ENCODE results near the gene KATNB1. TPM values are rescaled to one million over a fixed set of nuclear protein-coding genes. Genes with fewer than 3 reads are reported as not detected.

KATNB1 gene
- total RNA-seq, 1 experiment from 2014 or later = 8.1 TPM

DNA sequence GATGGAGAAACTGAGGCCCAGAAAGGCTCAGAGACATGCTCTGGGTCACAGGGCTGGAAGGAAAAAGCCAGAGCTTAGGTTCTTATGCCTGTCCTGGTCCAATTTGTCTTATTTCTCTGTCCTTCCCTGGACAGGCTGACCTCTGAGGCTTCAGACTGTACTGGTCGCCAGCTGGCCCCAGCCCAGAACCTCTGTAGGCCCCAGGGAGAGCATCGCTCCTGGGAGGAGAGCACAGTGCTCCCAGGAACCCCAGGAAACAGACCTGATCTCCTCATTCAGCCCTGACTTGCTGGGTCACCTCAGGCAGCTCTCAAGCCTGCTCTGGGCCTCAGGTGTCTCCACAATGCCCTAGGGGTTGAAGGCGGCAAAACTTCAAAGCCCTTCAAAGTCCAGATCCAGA is 36.1 kb upstream of the KATNB1 start:
- H3K9me3 ChIP-seq (ENCODE audit: control insufficient read depth, insufficient read depth, low read depth, low read length) = no peaks in the 10 kb centered on the region
- H3K4me1 ChIP-seq (ENCODE audit: control insufficient read depth, insufficient read depth, low read length) = no peaks in the 10 kb centered on the region
- H3K36me3 ChIP-seq (ENCODE audit: control insufficient read depth, insufficient read depth, low read length) = no peaks in the 10 kb centered on the region
- no peaks in the 10 kb centered on the region for H3K27me3 ChIP-seq (ENCODE audit: control insufficient read depth, insufficient read depth, low read length)
- H3K4me3 ChIP-seq (ENCODE audit: low read depth in 2 of 2, low read length in 2 of 2) = no peak overlapping the region
- ChIA-PET POLR2A (no interaction called here), CTCF (no interaction called here)
- BruUV-seq (replicated peaks) = no TSS peak
- TF ChIP-seq TCF7L2 (IDR thresholded peaks at IDR 0.05; ENCODE audit: low read depth, low read length) (no peak), CTCF (IDR thresholded peaks at IDR 0.05) (no peak), POLR2AphosphoS5 (IDR thresholded peaks at IDR 0.05; ENCODE audit: low read depth, low read length) (no peak), SIN3A (IDR thresholded peaks at IDR 0.05; ENCODE audit: borderline replicate concordance, insufficient read depth, low read depth, low read length) (no peak)
- TF ChIP-seq, protein P1, sequence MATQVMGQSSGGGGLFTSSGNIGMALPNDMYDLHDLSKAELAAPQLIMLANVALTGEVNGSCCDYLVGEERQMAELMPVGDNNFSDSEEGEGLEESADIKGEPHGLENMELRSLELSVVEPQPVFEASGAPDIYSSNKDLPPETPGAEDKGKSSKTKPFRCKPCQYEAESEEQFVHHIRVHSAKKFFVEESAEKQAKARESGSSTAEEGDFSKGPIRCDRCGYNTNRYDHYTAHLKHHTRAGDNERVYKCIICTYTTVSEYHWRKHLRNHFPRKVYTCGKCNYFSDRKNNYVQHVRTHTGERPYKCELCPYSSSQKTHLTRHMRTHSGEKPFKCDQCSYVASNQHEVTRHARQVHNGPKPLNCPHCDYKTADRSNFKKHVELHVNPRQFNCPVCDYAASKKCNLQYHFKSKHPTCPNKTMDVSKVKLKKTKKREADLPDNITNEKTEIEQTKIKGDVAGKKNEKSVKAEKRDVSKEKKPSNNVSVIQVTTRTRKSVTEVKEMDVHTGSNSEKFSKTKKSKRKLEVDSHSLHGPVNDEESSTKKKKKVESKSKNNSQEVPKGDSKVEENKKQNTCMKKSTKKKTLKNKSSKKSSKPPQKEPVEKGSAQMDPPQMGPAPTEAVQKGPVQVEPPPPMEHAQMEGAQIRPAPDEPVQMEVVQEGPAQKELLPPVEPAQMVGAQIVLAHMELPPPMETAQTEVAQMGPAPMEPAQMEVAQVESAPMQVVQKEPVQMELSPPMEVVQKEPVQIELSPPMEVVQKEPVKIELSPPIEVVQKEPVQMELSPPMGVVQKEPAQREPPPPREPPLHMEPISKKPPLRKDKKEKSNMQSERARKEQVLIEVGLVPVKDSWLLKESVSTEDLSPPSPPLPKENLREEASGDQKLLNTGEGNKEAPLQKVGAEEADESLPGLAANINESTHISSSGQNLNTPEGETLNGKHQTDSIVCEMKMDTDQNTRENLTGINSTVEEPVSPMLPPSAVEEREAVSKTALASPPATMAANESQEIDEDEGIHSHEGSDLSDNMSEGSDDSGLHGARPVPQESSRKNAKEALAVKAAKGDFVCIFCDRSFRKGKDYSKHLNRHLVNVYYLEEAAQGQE (IDR thresholded peaks at IDR 0.05; ENCODE audit: insufficient read depth in 1 of 2, low read depth in 2 of 2, low read length in 1 of 2) = no peak
- in situ Hi-C loops (cut with HindIII; ENCODE audit: low pct_unique_long_range_greater_than_20kb, low sequenced_read_pairs) = no loop called here
- intact Hi-C loops (cut with micrococcal nuclease; ENCODE audit: unreplicated experiment) = no loop called here
- H3K27ac ChIP-seq (ENCODE audit: low read length) = no peak overlapping the region
- DNase-seq (ENCODE audit: low read depth, low spot score) (no peak), ATAC-seq (no peak)

DNA sequence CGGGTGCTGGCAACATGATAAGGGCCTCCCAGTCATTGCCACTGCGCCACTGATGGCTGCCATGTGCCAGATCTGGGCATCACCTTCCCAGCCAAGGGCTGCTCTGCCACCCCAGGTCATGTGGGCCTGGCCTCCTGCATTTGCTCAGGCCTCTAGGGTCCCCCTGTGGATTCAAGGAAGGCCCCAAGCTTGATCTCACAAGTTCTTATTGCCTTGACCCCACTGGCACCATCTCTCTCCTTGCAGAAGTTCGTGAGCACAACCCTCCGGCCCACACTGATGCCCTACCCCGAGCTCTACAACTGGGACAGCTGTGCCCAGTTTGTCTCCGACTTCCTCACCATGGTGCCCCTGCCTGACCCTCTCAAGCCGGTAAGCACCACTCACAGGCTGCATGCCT is 35.7 kb upstream of the KATNB1 start:
- in situ Hi-C loops (cut with HindIII; ENCODE audit: low pct_unique_long_range_greater_than_20kb, low sequenced_read_pairs) (no loop called here), intact Hi-C loops (cut with micrococcal nuclease; ENCODE audit: unreplicated experiment) (no loop called here)
- ChIA-PET CTCF (interaction anchor here (0.7 kb wide), 1 partner anchor 23 kb away, joined by 9 read pairs; no protein-coding TSS in a partner anchor), POLR2A (no interaction called here)
- H3K36me3 ChIP-seq (ENCODE audit: control insufficient read depth, insufficient read depth, low read length) = no peaks in the 10 kb centered on the region
- H3K4me3 ChIP-seq (ENCODE audit: low read depth in 2 of 2, low read length in 2 of 2) = no peak overlapping the region
- TF ChIP-seq, protein P1 (IDR thresholded peaks at IDR 0.05; ENCODE audit: insufficient read depth in 1 of 2, low read depth in 2 of 2, low read length in 1 of 2) = no peak
- TF ChIP-seq CTCF (IDR thresholded peaks at IDR 0.05) = no peak
- H3K4me1 ChIP-seq (ENCODE audit: control insufficient read depth, insufficient read depth, low read length) = no peaks in the 10 kb centered on the region
- no TSS peak for BruUV-seq (replicated peaks)
- H3K27me3 ChIP-seq (ENCODE audit: control insufficient read depth, insufficient read depth, low read length) = no peaks in the 10 kb centered on the region
- H3K27ac ChIP-seq (ENCODE audit: low read length) = no peak overlapping the region
- H3K9me3 ChIP-seq (ENCODE audit: control insufficient read depth, insufficient read depth, low read depth, low read length) = no peaks in the 10 kb centered on the region
- DNase-seq (ENCODE audit: low read depth, low spot score) (no peak), ATAC-seq (no peak)
